Esophagus muscularis mucosa (tissue), 3 donors: Measurements from ENCODE around the gene LYPD6B.

Source experiments
- POLR2AphosphoS5 ChIP-seq, 2 donors: sonication (generic); formaldehyde crosslinking; IDR thresholded peaks; one replicate each; pipeline ENCODE4 v1.6.1; 2017; ENCODE audit warnings: antibody characterized with exemption in 2 of 2
- TF ChIP-seq, protein P1 (sequence below), 3 experiments: fragments of 200-600 bp in 2 of 3; fragments of 450-650 bp in 1 of 3; sonication (generic) in 2 of 3; IDR thresholded peaks; one replicate each; pipeline ENCODE4 v1.5.1; 2017 to 2019; ENCODE audit warnings: antibody characterized with exemption in 3 of 3, mild to moderate bottlenecking in 2 of 3, moderate library complexity in 1 of 3

DNA sequence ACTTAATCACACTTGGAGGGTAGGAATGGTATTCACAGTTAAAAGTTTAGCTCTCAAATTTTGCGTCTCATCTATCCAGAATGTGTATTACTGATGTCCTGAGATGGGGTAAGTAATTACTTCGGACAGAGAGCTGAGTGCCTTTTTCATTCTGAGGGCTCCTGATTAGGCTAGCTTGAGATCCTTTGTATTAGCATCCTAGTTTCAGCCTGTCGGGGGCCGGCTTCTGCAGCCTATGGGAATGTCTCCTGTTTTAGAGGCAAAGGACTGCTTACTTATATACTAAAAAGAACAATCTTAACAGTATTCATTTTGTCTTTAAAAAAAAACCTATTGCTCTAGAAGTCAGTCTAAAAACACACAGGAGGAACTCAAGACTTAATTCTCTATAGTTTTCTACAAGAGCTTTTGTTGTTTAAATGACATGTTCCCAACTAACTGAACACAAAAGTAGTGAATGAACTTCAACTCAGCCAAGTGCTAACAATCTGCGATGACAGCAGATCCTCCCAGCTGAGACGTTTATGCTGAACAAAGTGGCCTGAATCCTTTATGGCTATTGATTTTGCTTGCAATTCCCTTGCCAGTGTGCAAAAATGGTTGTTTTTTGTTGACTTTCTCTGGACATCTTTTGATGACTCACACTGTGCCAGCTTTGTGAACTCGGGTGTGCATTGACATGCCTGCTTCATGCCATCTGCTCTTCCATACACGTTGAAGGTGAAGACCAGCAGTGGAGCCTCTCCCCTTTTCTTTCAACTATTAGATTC lies 118.7 kb downstream of the LYPD6B start:
- no peak for TF ChIP-seq POLR2AphosphoS5 (IDR thresholded peaks at IDR 0.05)
- TF ChIP-seq, protein P1, sequence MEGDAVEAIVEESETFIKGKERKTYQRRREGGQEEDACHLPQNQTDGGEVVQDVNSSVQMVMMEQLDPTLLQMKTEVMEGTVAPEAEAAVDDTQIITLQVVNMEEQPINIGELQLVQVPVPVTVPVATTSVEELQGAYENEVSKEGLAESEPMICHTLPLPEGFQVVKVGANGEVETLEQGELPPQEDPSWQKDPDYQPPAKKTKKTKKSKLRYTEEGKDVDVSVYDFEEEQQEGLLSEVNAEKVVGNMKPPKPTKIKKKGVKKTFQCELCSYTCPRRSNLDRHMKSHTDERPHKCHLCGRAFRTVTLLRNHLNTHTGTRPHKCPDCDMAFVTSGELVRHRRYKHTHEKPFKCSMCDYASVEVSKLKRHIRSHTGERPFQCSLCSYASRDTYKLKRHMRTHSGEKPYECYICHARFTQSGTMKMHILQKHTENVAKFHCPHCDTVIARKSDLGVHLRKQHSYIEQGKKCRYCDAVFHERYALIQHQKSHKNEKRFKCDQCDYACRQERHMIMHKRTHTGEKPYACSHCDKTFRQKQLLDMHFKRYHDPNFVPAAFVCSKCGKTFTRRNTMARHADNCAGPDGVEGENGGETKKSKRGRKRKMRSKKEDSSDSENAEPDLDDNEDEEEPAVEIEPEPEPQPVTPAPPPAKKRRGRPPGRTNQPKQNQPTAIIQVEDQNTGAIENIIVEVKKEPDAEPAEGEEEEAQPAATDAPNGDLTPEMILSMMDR (IDR thresholded peaks at IDR 0.05): no peak
